LHCN-M2 (cell line): ENCODE results near the gene OR52K1. TPM values are rescaled to one million over a fixed set of nuclear protein-coding genes. Genes with fewer than 3 reads are reported as not detected.
A peak's percentile ranks its signal among the peaks of the same experiment; 100 is the strongest.

Experiments used
- DNase-seq: peaks from one replicate; pipeline ENCODE4 v3.0.0-alpha.2; 2012; ENCODE audit warnings: low read depth
- polyA plus RNA-seq: library from polyadenylated mRNA; unstranded; fragments of >200 nt; gene quantifications from one replicate; pipeline ENCODE4 v1.2.1, GENCODE V29; 2012; ENCODE audit warnings: missing spikeins
- total RNA-seq: library from RNA; depleted of rRNA; stranded (reverse); fragments of >200 nt; gene quantifications from 2 replicates; pipeline ENCODE4 v1.2.3, GENCODE V29; 2014; rRNA removed

Gene OR52K1
- total RNA-seq = not detected in 2 replicates
- polyA plus RNA-seq = not detected

GRCh38 chr11:4482445-4482844 is at the start of gene OR52K1:
Gene OR52K1 (plus strand): TSS chr11:4482646. CDS start chr11:4488901, 6,255 bp downstream.
- no peak for DNase-seq

- DNase-seq = no peak
These were observed 48.6 kb upstream of the OR52K1 start for GRCh38 chr11:4433856-4434255.

GRCh38 chr11:4436411-4436810 is 46.0 kb upstream of the OR52K1 start:
- DNase-seq = no peak

- no peak for DNase-seq
These were observed 40.9 kb upstream of the OR52K1 start for GRCh38 chr11:4441515-4441914.

- no peak for DNase-seq
These were observed 39.1 kb upstream of the OR52K1 start for GRCh38 chr11:4443232-4443891.

- no peak for DNase-seq
These were observed 33.5 kb upstream of the OR52K1 start, which contains the start of gene OR52K2 for GRCh38 chr11:4448995-4449394. Gene OR52K2 (plus strand): TSS chr11:4449295. CDS start chr11:4449340, 45 bp downstream.

- no peak for DNase-seq
These were observed 29.3 kb upstream of the OR52K1 start for GRCh38 chr11:4453118-4453517.

- DNase-seq = no peak
These were observed 28.4 kb upstream of the OR52K1 start for GRCh38 chr11:4454021-4454420.

- DNase-seq = no peak
These were observed 27.0 kb upstream of the OR52K1 start for GRCh38 chr11:4455419-4455818.

GRCh38 chr11:4459500-4459899 is 22.9 kb upstream of the OR52K1 start:
- DNase-seq = no peak

GRCh38 chr11:4460151-4460550 is 22.3 kb upstream of the OR52K1 start:
- no peak for DNase-seq

- DNase-seq = peak; percentile 54
These were observed 18.0 kb upstream of the OR52K1 start for GRCh38 chr11:4464216-4465159.

- no peak for DNase-seq
These were observed 17.0 kb upstream of the OR52K1 start for GRCh38 chr11:4465407-4465806.

GRCh38 chr11:4466131-4466870 is 16.1 kb upstream of the OR52K1 start:
- no peak for DNase-seq

- no peak for DNase-seq
These were observed 15.5 kb upstream of the OR52K1 start for GRCh38 chr11:4466871-4467442.

GRCh38 chr11:4467811-4468606 is 14.4 kb upstream of the OR52K1 start:
- DNase-seq = no peak

- no peak for DNase-seq
These were observed 2.8 kb upstream of the OR52K1 start for GRCh38 chr11:4479644-4480043.

GRCh38 chr11:4480577-4481239 is 1.7 kb upstream of the OR52K1 start:
- DNase-seq = peak; percentile 49

GRCh38 chr11:4481240-4481582 is 1.2 kb upstream of the OR52K1 start:
- no peak for DNase-seq

- no peak for DNase-seq
These were observed 1.9 kb downstream of the OR52K1 start for GRCh38 chr11:4484310-4484709.
